Spleen (tissue), 11 donors: ENCODE data around the gene NPHP4. TPM values are rescaled to one million over a fixed set of nuclear protein-coding genes. Genes with fewer than 3 reads are reported as not detected.

Source experiments
- DNase-seq: peaks from one replicate; pipeline ENCODE4 v3.0.0-alpha.2; 2020
- H3K27ac ChIP-seq, 8 donors: fragments of 200-600 bp; sonication (generic) in 7 of 8; 1 replicate in 4 of 8; 2 replicates in 4 of 8; pipeline versions ENCODE4 v1.5.0 to v1.8.0; 2016 to 2021; ENCODE audit warnings: inconsistent platforms in 4 of 8, mild to moderate bottlenecking in 4 of 8, moderate library complexity in 1 of 8
- H3K27me3 ChIP-seq, 7 donors: fragments of 200-600 bp; sonication (generic) in 6 of 7; replicated peaks in 1 of 7; 1 replicate in 4 of 7; 2 replicates in 3 of 7; pipeline versions ENCODE4 v1.5.0 to v1.8.0; 2016 to 2021; ENCODE audit warnings: inconsistent platforms in 3 of 7, mild to moderate bottlenecking in 1 of 7
- H3K36me3 ChIP-seq, 6 donors: fragments of 200-600 bp; sonication (generic) in 5 of 6; 1 replicate in 4 of 6; 2 replicates in 2 of 6; pipeline versions ENCODE4 v1.5.0 to v1.8.0; 2016 to 2021; ENCODE audit warnings: inconsistent platforms in 2 of 6
- H3K4me1 ChIP-seq, 6 donors: fragments of 200-600 bp; sonication (generic) in 5 of 6; 1 replicate in 3 of 6; 2 replicates in 3 of 6; pipeline versions ENCODE4 v1.5.0 to v1.8.0; 2016 to 2021; ENCODE audit warnings: inconsistent platforms in 3 of 6
- H3K4me3 ChIP-seq, 8 donors: fragments of 200-600 bp; sonication (generic) in 7 of 8; 1 replicate in 4 of 8; 2 replicates in 4 of 8; pipeline versions ENCODE4 v1.5.0 to v1.8.0; 2016 to 2021; ENCODE audit warnings: inconsistent platforms in 4 of 8, mild to moderate bottlenecking in 4 of 8, moderate library complexity in 2 of 8
- H3K9me3 ChIP-seq, 8 donors: fragments of 200-600 bp; sonication (generic) in 7 of 8; 1 replicate in 4 of 8; 2 replicates in 4 of 8; pipeline versions ENCODE4 v1.5.0 to v1.8.0; 2016 to 2021; ENCODE audit warnings: inconsistent platforms in 4 of 8
- CTCF ChIP-seq, 11 experiments: fragments of 200-600 bp in 7 of 11; fragments of 450-650 bp in 4 of 11; sonication (generic) in 4 of 11; IDR thresholded peaks in 8 of 11; conservative IDR thresholded peaks in 3 of 11; 1 replicate in 7 of 11; 2 replicates in 4 of 11; pipeline versions ENCODE4 v1.4.0 to v1.8.0; 2016 to 2021; ENCODE audit warnings: antibody characterized with exemption in 11 of 11, inconsistent platforms in 4 of 11, mild to moderate bottlenecking in 1 of 11
- POLR2A ChIP-seq, 3 donors: fragments of 450-650 bp; IDR thresholded peaks; one replicate each; pipeline ENCODE4 v1.5.1; 2017; ENCODE audit warnings: antibody characterized with exemption in 3 of 3, mild to moderate bottlenecking in 1 of 3
- POLR2AphosphoS5 ChIP-seq, 3 donors: sonication (generic); formaldehyde crosslinking; IDR thresholded peaks; one replicate each; pipeline ENCODE4 v1.5.1; 2017; ENCODE audit warnings: antibody characterized with exemption in 3 of 3
- WGBS, 5 donors: extraction: QIAGEN DNeasy Blood & Tissue Kit in 3 of 5; methylation state at CpG; one replicate each; pipeline versions ENCODE4 v1.1.5 to v1.1.7; 2013 to 2018; 5-methylcytosine and 5-hydroxymethylcytosine counted together
- intact Hi-C: fragments of 100-400 bp; cut with DNase I; formaldehyde crosslinking; loops from one replicate; pipeline ENCODE4 v1.15.0; 2023; ENCODE audit warnings: low total_unique reads
- polyA plus RNA-seq, 3 donors: library from polyadenylated mRNA; stranded (reverse); fragments of 200-250 nt; gene quantifications; one replicate each; pipeline ENCODE4 v1.2.1, GENCODE V29; 2013
- total RNA-seq, 7 donors: library from RNA; depleted of rRNA in 3 of 7; stranded (reverse); fragments of >200 nt in 3 of 7; fragmentation: NEBNext Ultra II Directional in 4 of 7; extraction: Animal tissue kit (Norgen Biotek cat#: 25700) in 4 of 7; gene quantifications; one replicate each; pipeline versions ENCODE4 v1.1.0 to v1.2.1, GENCODE V29; 2016 to 2021
- donor health status: healthy with polysubstance abuse.
- donor health status: DM: no; HTN: no; CAD: no; lungs with moderate emphysema.
- donor health status: DM: no; HTN: no; CAD: no.
- donor health status: Bipolar disorder and iron deficiency.
- donor health status: healthy.
- donor health status: DM: no; HTN: no; CAD: no.
- donor health status: DM: yes; HTN: yes; CAD: no.

The NPHP4 gene
- total and polyA plus RNA-seq, 10 donors = 1.2 to 17.5 (median 9.4) TPM

GRCh38 chr1:5921671-5922070 lies 70.6 kb downstream of the NPHP4 start:
- intact Hi-C loops = no loop called here
- no peak for TF ChIP-seq POLR2AphosphoS5 (IDR thresholded peaks at IDR 0.05)
- no peak for TF ChIP-seq CTCF (IDR thresholded peaks at IDR 0.05 in 8 of 11, conservative IDR thresholded peaks at IDR 0.05 in 3 of 11)
- TF ChIP-seq POLR2A (IDR thresholded peaks at IDR 0.05) = no peak
- H3K9me3 ChIP-seq = peaks cover 0 to 9% (median 0%) of the 10 kb centered on the region in 8 donors
- no peaks in the 10 kb centered on the region for H3K4me1 ChIP-seq
- no peak for DNase-seq
- no peaks in the 10 kb centered on the region for H3K27me3 ChIP-seq
- peaks cover 0 to 32% (median 1%) of the 10 kb centered on the region in 6 donors for H3K36me3 ChIP-seq
- WGBS, 5 donors = 94 to 98% (median 97%) methylated on average over 4 of the region's 4 CpGs
- no peak overlapping the region for H3K4me3 ChIP-seq
- no peak overlapping the region for H3K27ac ChIP-seq

- H3K36me3 ChIP-seq = peaks cover 0 to 27% (median 1%) of the 10 kb centered on the region in 6 donors
- WGBS, 5 donors = 78 to 91% (median 83%) methylated on average over 7 of the region's 7 CpGs
- H3K27me3 ChIP-seq = no peaks in the 10 kb centered on the region
- DNase-seq = no peak
- no peak for TF ChIP-seq CTCF (IDR thresholded peaks at IDR 0.05 in 8 of 11, conservative IDR thresholded peaks at IDR 0.05 in 3 of 11)
- no peaks in the 10 kb centered on the region for H3K4me1 ChIP-seq
- peaks cover 0 to 9% (median 0%) of the 10 kb centered on the region in 8 donors for H3K9me3 ChIP-seq
- H3K27ac ChIP-seq = no peak overlapping the region
- intact Hi-C loops = no loop called here
- H3K4me3 ChIP-seq = no peak overlapping the region
Measured at GRCh38 chr1:5921129-5921528, 71.1 kb downstream of the NPHP4 start.

- TF ChIP-seq CTCF (IDR thresholded peaks at IDR 0.05 in 8 of 11, conservative IDR thresholded peaks at IDR 0.05 in 3 of 11) (no peak), POLR2AphosphoS5 (IDR thresholded peaks at IDR 0.05) (no peak), POLR2A (IDR thresholded peaks at IDR 0.05) (no peak)
- Histone ChIP-seq H3K4me1 (peaks cover 0 to 8% (median 0%) of the 10 kb centered on the region in 6 donors), H3K36me3 (peaks cover 0 to 18% (median 0%) of the 10 kb centered on the region in 6 donors), H3K9me3 (peaks cover 0 to 9% (median 0%) of the 10 kb centered on the region in 8 donors), H3K27ac (no peak overlapping the region), H3K27me3 (no peaks in the 10 kb centered on the region), H3K4me3 (no peak overlapping the region)
- no peak for DNase-seq
- WGBS, 5 donors = 94 to 97% (median 96%) methylated on average over 17 of the region's 17 CpGs
- intact Hi-C loops = no loop called here
Measured at GRCh38 chr1:5920201-5920600, 72.0 kb downstream of the NPHP4 start.

GRCh38 chr1:5918275-5918649 lies 74.0 kb downstream of the NPHP4 start:
- no peak for DNase-seq
- no peaks in the 10 kb centered on the region for H3K9me3 ChIP-seq
- no peak overlapping the region for H3K4me3 ChIP-seq
- TF ChIP-seq POLR2AphosphoS5 (IDR thresholded peaks at IDR 0.05) = no peak
- TF ChIP-seq CTCF (IDR thresholded peaks at IDR 0.05 in 8 of 11, conservative IDR thresholded peaks at IDR 0.05 in 3 of 11) = no peak
- no peak for TF ChIP-seq POLR2A (IDR thresholded peaks at IDR 0.05)
- no peaks in the 10 kb centered on the region for H3K27me3 ChIP-seq
- H3K4me1 ChIP-seq = peaks cover 0 to 8% (median 0%) of the 10 kb centered on the region in 6 donors
- H3K27ac ChIP-seq = no peak overlapping the region
- intact Hi-C loops = loop anchor here (10.0 kb wide), 1 partner anchor 403 kb away; no protein-coding TSS in a partner anchor
- H3K36me3 ChIP-seq = peaks cover 0 to 19% (median 0%) of the 10 kb centered on the region in 6 donors
- 46 to 73% (median 63%) methylated on average over 2 of the region's 2 CpGs for WGBS, 5 donors
